GM21529 (cell line): ENCODE results near the gene CPSF4L.

Experiments used
- ATAC-seq: cut with Tn5 transposase; IDR thresholded peaks from one replicate; pipeline ENCODE4 v1.9.1; 2021; ENCODE audit not compliant: unreplicated experiment

CPSF4L gene

GRCh38 chr17:73232587-73233373 is 28.9 kb downstream of the CPSF4L start:
- peak; percentile 17 for ATAC-seq

GRCh38 chr17:73231841-73232586 is 29.7 kb downstream of the CPSF4L start:
- peak; percentile 70 for ATAC-seq

GRCh38 chr17:73231395-73231794 is 30.3 kb downstream of the CPSF4L start:
- no peak for ATAC-seq

GRCh38 chr17:73230088-73230487 is 31.6 kb downstream of the CPSF4L start:
- no peak for ATAC-seq

- ATAC-seq: no peak
Measured at GRCh38 chr17:73228748-73229236, 32.9 kb downstream of the CPSF4L start.

- ATAC-seq: no peak
Measured at GRCh38 chr17:73227944-73228343, 33.7 kb downstream of the CPSF4L start.

GRCh38 chr17:73227379-73227778 is 34.3 kb downstream of the CPSF4L start:
- ATAC-seq: no peak

- no peak for ATAC-seq
Measured at GRCh38 chr17:73226556-73227172, 35.0 kb downstream of the CPSF4L start.

GRCh38 chr17:73224663-73225305 is 36.9 kb downstream of the CPSF4L start:
- no peak for ATAC-seq

GRCh38 chr17:73224237-73224636 is 37.4 kb downstream of the CPSF4L start:
- ATAC-seq: no peak

GRCh38 chr17:73223626-73224230 is 38.0 kb downstream of the CPSF4L start:
- ATAC-seq: no peak

GRCh38 chr17:73215447-73215846 is 46.2 kb downstream of the CPSF4L start:
- no peak for ATAC-seq

- ATAC-seq: no peak
Measured at GRCh38 chr17:73214851-73215250, 46.8 kb downstream of the CPSF4L start.

GRCh38 chr17:73214008-73214407 is 47.7 kb downstream of the CPSF4L start:
- ATAC-seq: no peak

GRCh38 chr17:73211745-73212144 is 49.9 kb downstream of the CPSF4L start:
- no peak for ATAC-seq

GRCh38 chr17:73210002-73210678 is 51.5 kb downstream of the CPSF4L start:
- ATAC-seq: no peak

GRCh38 chr17:73209436-73209835 is 52.2 kb downstream of the CPSF4L start:
- no peak for ATAC-seq

GRCh38 chr17:73208139-73208827 is 53.4 kb downstream of the CPSF4L start:
- no peak for ATAC-seq

GRCh38 chr17:73205459-73205961 is 56.2 kb downstream of the CPSF4L start:
- ATAC-seq: no peak
